NCI-H2029 treated with DMSO at 0.1 percent for 48 hours (cell line): Measurements from ENCODE around the gene MISP3.
"Not testable (repeated sequence)": the region's sequence is repeated elsewhere in the genome, so short reads cannot be mapped to it uniquely, and the experiment has no call there.

Experiments
- DNase-seq: peaks from one replicate; lab custom pipeline; 2025; lab: John Stamatoyannopoulos, UW

Gene MISP3

GRCh38 chr19:14072535-14073260 lies at the start of gene MISP3:
Gene MISP3 (plus strand): TSS chr19:14072786. CDS start chr19:14073310, 524 bp downstream.
- DNase-seq: no peak

GRCh38 chr19:14023404-14024235 lies 49.0 kb upstream of the MISP3 start:
- no peak for DNase-seq

GRCh38 chr19:14026652-14027192 lies 45.9 kb upstream of the MISP3 start:
- not testable (repeated sequence) for DNase-seq

- no peak for DNase-seq
These were observed 44.6 kb upstream of the MISP3 start, which contains the start of gene RLN3 for GRCh38 chr19:14027856-14028450. Gene RLN3 (plus strand): TSS chr19:14028148. CDS start chr19:14028205, 57 bp downstream.

- DNase-seq: no peak
These were observed 43.7 kb upstream of the MISP3 start for GRCh38 chr19:14028901-14029300.

GRCh38 chr19:14030997-14031718 lies 41.4 kb upstream of the MISP3 start:
- no peak for DNase-seq

GRCh38 chr19:14031719-14032480 lies 40.7 kb upstream of the MISP3 start, which contains the start of gene IL27RA:
Gene IL27RA (plus strand): TSS chr19:14031762. CDS start chr19:14031873, 111 bp downstream.
- no peak for DNase-seq

- DNase-seq: no peak
These were observed 38.6 kb upstream of the MISP3 start for GRCh38 chr19:14033946-14034345.

- not testable (repeated sequence) for DNase-seq
These were observed 37.4 kb upstream of the MISP3 start for GRCh38 chr19:14035159-14035558.

GRCh38 chr19:14035706-14036105 lies 36.9 kb upstream of the MISP3 start:
- no peak for DNase-seq

- DNase-seq: no peak
These were observed 33.4 kb upstream of the MISP3 start for GRCh38 chr19:14039181-14039580.

GRCh38 chr19:14042659-14043608 lies 29.7 kb upstream of the MISP3 start:
- not testable (repeated sequence) for DNase-seq

GRCh38 chr19:14047866-14048265 lies 24.7 kb upstream of the MISP3 start:
- not testable (repeated sequence) for DNase-seq

- no peak for DNase-seq
These were observed 24.0 kb upstream of the MISP3 start for GRCh38 chr19:14048443-14049153.

GRCh38 chr19:14050512-14050911 lies 22.1 kb upstream of the MISP3 start:
- no peak for DNase-seq

- not testable (repeated sequence) for DNase-seq
These were observed 21.6 kb upstream of the MISP3 start for GRCh38 chr19:14050961-14051360.

- DNase-seq: no peak
These were observed 20.6 kb upstream of the MISP3 start for GRCh38 chr19:14051980-14052379.

GRCh38 chr19:14052470-14052869 lies 20.1 kb upstream of the MISP3 start:
- DNase-seq: no peak

- DNase-seq: no peak
These were observed 19.6 kb upstream of the MISP3 start for GRCh38 chr19:14053032-14053431.
